PFSK-1 (cell line): Measurements from ENCODE around the gene NECAB2.

Experiments
- FOXP2 ChIP-seq: optimal IDR thresholded peaks from 2 replicates; pipeline ENCODE3; 2011; ENCODE audit warnings: borderline replicate concordance, control low read depth, inconsistent platforms; ENCODE audit not compliant: insufficient read depth; ENCODE audit errors: extremely low read length, extremely low read depth
- POLR2AphosphoS5 ChIP-seq: IDR thresholded peaks from 2 replicates; pipeline ENCODE4 v1.6.1; 2012; ENCODE audit warnings: low read depth, mild to moderate bottlenecking, control low read depth, low read length, moderate library complexity
- REST ChIP-seq, 2 experiments: IDR thresholded peaks; 2 replicates each; pipeline versions ENCODE4 v1.6.1 to v1.8.0; 2011 to 2012; ENCODE audit warnings: low read depth in 2 of 2, low read length in 2 of 2, control low read depth in 1 of 2, inconsistent platforms in 1 of 2, mild to moderate bottlenecking in 1 of 2, moderate library complexity in 1 of 2; ENCODE audit not compliant: insufficient read depth in 1 of 2
- SIN3A ChIP-seq: IDR thresholded peaks from 2 replicates; pipeline ENCODE4 v1.6.1; 2012; ENCODE audit warnings: mild to moderate bottlenecking, low read length, moderate library complexity, borderline replicate concordance; ENCODE audit not compliant: insufficient read depth
- TAF1 ChIP-seq: IDR thresholded peaks from 2 replicates; pipeline ENCODE4 v1.6.1; 2012; ENCODE audit warnings: low read length, control low read depth, borderline replicate concordance; ENCODE audit not compliant: insufficient read depth

GRCh38 chr16:83928341-83929055 lies 39.5 kb upstream of the NECAB2 start:
- no peak for TF ChIP-seq FOXP2
- TF ChIP-seq TAF1, result no peak
- no peak for TF ChIP-seq POLR2AphosphoS5
- TF ChIP-seq SIN3A, result no peak
- TF ChIP-seq REST (IDR thresholded peaks at IDR 0.05; ENCODE audit: insufficient read depth in 1 of 2, low read depth in 2 of 2, low read length in 2 of 2), result no peak
